Endodermal cell (in vitro differentiated cells): ENCODE results near the gene SMIM1. TPM values are rescaled to one million over a fixed set of nuclear protein-coding genes. Genes with fewer than 3 reads are reported as not detected.

ENCODE experiments used
- DNase-seq: peaks from one replicate; pipeline ENCODE4 v3.0.0-alpha.2; 2017
- H3K27ac ChIP-seq: 2 replicates; pipeline ENCODE4 v1.5.1; 2013; ENCODE audit warnings: mild to moderate bottlenecking, low read depth, low read length, moderate library complexity
- H3K27me3 ChIP-seq: 2 replicates; pipeline ENCODE4 v1.6.1; 2013; ENCODE audit warnings: mild to moderate bottlenecking, low read length, moderate library complexity; ENCODE audit not compliant: insufficient read depth, control insufficient read depth, poor library complexity, severe bottlenecking
- H3K36me3 ChIP-seq: 2 replicates; pipeline ENCODE4 v1.7.0; 2013; ENCODE audit warnings: mild to moderate bottlenecking, low read length, moderate library complexity; ENCODE audit not compliant: control insufficient read depth, insufficient read depth
- H3K4me1 ChIP-seq: one replicate; pipeline ENCODE4 v1.7.0; 2013; ENCODE audit warnings: low read length; ENCODE audit not compliant: control insufficient read depth, insufficient read depth
- H3K4me3 ChIP-seq: 2 replicates; pipeline ENCODE4 v1.5.1; 2013; ENCODE audit warnings: mild to moderate bottlenecking, low read length, moderate library complexity
- H3K9ac ChIP-seq: 2 replicates; pipeline ENCODE4 v1.6.1; 2013; ENCODE audit warnings: mild to moderate bottlenecking, low read length, moderate library complexity; ENCODE audit not compliant: poor library complexity, severe bottlenecking; ENCODE audit errors: extremely low read depth
- H3K9me3 ChIP-seq: 2 replicates; pipeline ENCODE4 v1.6.1; 2013; ENCODE audit warnings: mild to moderate bottlenecking, low read length, moderate library complexity; ENCODE audit not compliant: control insufficient read depth
- H3K27ac Mint-ChIP-seq: 2 replicates; pipeline ENCODE4 v1.8.0; 2020; ENCODE audit warnings: mixed read lengths
- H3K27me3 Mint-ChIP-seq: 2 replicates; pipeline ENCODE4 v1.8.0; 2021; ENCODE audit warnings: mild to moderate bottlenecking, mixed read lengths; ENCODE audit not compliant: insufficient read depth
- H3K36me3 Mint-ChIP-seq: 2 replicates; pipeline ENCODE4 v1.8.0; 2020; ENCODE audit warnings: low read depth, mixed read lengths
- H3K4me1 Mint-ChIP-seq: 2 replicates; pipeline ENCODE4 v1.8.0; 2020; ENCODE audit warnings: mixed read lengths
- H3K4me3 Mint-ChIP-seq: 2 replicates; pipeline ENCODE4 v1.8.0; 2020; ENCODE audit warnings: mild to moderate bottlenecking, moderate library complexity, mixed read lengths
- H3K9me3 Mint-ChIP-seq: 2 replicates; pipeline ENCODE4 v1.8.0; 2020; ENCODE audit warnings: mild to moderate bottlenecking, mixed read lengths
- CTCF ChIP-seq: fragments of 200-600 bp; sonication (generic); conservative IDR thresholded peaks from 2 replicates; pipeline ENCODE4 v1.5.0; 2021; ENCODE audit warnings: antibody characterized with exemption, mild to moderate bottlenecking
- WGBS, 2 experiments: methylation state at CpG; one replicate each; pipeline versions ENCODE4 v1.1.5 to v1.1.7; 2013; ENCODE audit warnings: missing lambda C conversion rate in 2 of 2, mixed read lengths in 1 of 2; ENCODE audit not compliant: insufficient coverage in 1 of 2, insufficient read length in 1 of 2; 5-methylcytosine and 5-hydroxymethylcytosine counted together
- total RNA-seq, 2 donors: library from RNA; stranded (reverse); fragmentation: NEBNext Ultra II Directional in 1 of 2; extraction: Animal tissue kit (Norgen Biotek cat#: 25700) in 1 of 2; gene quantifications; 2 replicates in 1 of 2; 3 replicates in 1 of 2; pipeline ENCODE4 v1.2.1, GENCODE V29; 2021

Gene SMIM1
- total RNA-seq, 2 donors from 2014 or later: 11.1 to 15.0 TPM

GRCh38 chr1:3767328-3767925 is 5.1 kb upstream of the SMIM1 start:
- DNase-seq: peak; percentile 42
- H3K27me3 ChIP-seq: no peaks in the 10 kb centered on the region
- Mint-ChIP-seq H3K9me3 (no peaks in the 10 kb centered on the region), H3K36me3 (no peaks in the 10 kb centered on the region), H3K4me3 (no peak overlapping the region), H3K27ac (no peak overlapping the region), H3K27me3 (peaks cover 19% of the 10 kb centered on the region), H3K4me1 (peaks cover 6% of the 10 kb centered on the region)
- no peak overlapping the region for H3K9ac ChIP-seq
- no peak for TF ChIP-seq CTCF
- no peaks in the 10 kb centered on the region for H3K4me1 ChIP-seq
- no peak overlapping the region for H3K4me3 ChIP-seq
- no peaks in the 10 kb centered on the region for H3K9me3 ChIP-seq
- no peak overlapping the region for H3K27ac ChIP-seq
- H3K36me3 ChIP-seq: no peaks in the 10 kb centered on the region
- WGBS, 2 experiments: 90 to 92% methylated on average over 2 to 16 of the region's 17 CpGs

GRCh38 chr1:3768811-3769390 is 3.6 kb upstream of the SMIM1 start:
- Mint-ChIP-seq H3K4me1 (peaks cover 6% of the 10 kb centered on the region), H3K4me3 (no peak overlapping the region)
- 95 to 96% methylated on average over 14 to 22 of the region's 22 CpGs for WGBS, 2 experiments

DNA sequence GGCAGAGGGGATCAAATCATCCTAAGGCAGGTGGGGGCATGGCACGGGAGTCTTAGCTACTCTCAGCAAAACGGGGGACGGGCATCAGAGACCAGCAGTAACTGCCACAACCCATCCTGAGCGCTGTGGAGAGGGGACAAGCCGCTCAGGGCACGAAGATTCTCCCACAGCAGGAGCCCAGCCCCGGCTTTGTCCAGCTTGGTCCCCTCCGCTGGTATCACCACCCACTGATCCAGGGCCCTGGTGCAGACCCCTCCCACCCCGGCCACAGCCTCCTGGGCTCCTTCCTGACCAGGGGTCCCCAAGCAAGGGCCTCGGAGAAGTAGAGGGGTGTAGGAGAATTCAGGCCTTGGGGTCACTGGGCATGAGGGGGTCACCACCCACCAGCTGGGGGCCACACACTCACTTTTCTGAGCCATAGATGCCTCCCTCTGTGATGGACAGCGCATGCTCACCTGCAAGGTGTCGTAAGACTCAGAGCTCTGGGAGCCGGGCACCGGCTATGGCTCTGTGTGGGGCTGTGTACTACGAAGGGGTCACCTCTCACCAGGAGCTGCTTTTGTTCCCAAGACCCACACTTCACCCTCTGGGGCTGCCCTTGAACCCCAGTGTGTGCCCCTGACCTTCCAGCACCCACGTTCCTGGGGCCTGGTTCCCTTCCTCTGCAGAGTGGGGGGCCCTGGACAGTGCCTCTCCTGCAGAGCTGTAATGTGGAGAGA is 2.3 kb upstream of the SMIM1 start:
- peak overlapping the region; percentile 56 for H3K4me3 Mint-ChIP-seq
- Histone ChIP-seq H3K9ac (no peak overlapping the region), H3K36me3 (no peaks in the 10 kb centered on the region), H3K27ac (no peak overlapping the region), H3K9me3 (no peaks in the 10 kb centered on the region), H3K27me3 (no peaks in the 10 kb centered on the region), H3K4me3 (no peak overlapping the region), H3K4me1 (peaks cover 4% of the 10 kb centered on the region)
- H3K27ac Mint-ChIP-seq: no peak overlapping the region
- peaks cover 6% of the 10 kb centered on the region for H3K4me1 Mint-ChIP-seq
- peak; percentile 31 for DNase-seq
- TF ChIP-seq CTCF: no peak
- no peaks in the 10 kb centered on the region for H3K36me3 Mint-ChIP-seq
- WGBS, 2 experiments: 92% methylated on average over 11 to 16 of the region's 16 CpGs
- H3K27me3 Mint-ChIP-seq: peaks cover 19% of the 10 kb centered on the region
- no peaks in the 10 kb centered on the region for H3K9me3 Mint-ChIP-seq

More at GRCh38 chr1:3768811-3769390, 3.6 kb upstream of the SMIM1 start:
- no peaks in the 10 kb centered on the region for H3K9me3 ChIP-seq
- no peaks in the 10 kb centered on the region for H3K27me3 ChIP-seq
- no peak overlapping the region for H3K27ac ChIP-seq
- no peaks in the 10 kb centered on the region for H3K36me3 Mint-ChIP-seq
- peak; percentile 28 for DNase-seq
- H3K4me1 ChIP-seq: peaks cover 4% of the 10 kb centered on the region
- no peaks in the 10 kb centered on the region for H3K9me3 Mint-ChIP-seq
- H3K27ac Mint-ChIP-seq: no peak overlapping the region
- H3K27me3 Mint-ChIP-seq: peaks cover 19% of the 10 kb centered on the region
- no peaks in the 10 kb centered on the region for H3K36me3 ChIP-seq
- no peak for TF ChIP-seq CTCF
- no peak overlapping the region for H3K9ac ChIP-seq
- H3K4me3 ChIP-seq: no peak overlapping the region
